Limb (tissue), 2 donors: ENCODE results near the gene ABCA13.
A peak's percentile ranks its signal among the peaks of the same experiment; 100 is the strongest.
"Not testable (repeated sequence)": the region's sequence is repeated elsewhere in the genome, so short reads cannot be mapped to it uniquely, and the experiment has no call there.

Experiments used
- DNase-seq, 2 donors: peaks; one replicate each; pipeline ENCODE4 v3.0.0-alpha.2; 2016; ENCODE audit errors: extremely low spot score in 2 of 2

ABCA13 gene

DNA sequence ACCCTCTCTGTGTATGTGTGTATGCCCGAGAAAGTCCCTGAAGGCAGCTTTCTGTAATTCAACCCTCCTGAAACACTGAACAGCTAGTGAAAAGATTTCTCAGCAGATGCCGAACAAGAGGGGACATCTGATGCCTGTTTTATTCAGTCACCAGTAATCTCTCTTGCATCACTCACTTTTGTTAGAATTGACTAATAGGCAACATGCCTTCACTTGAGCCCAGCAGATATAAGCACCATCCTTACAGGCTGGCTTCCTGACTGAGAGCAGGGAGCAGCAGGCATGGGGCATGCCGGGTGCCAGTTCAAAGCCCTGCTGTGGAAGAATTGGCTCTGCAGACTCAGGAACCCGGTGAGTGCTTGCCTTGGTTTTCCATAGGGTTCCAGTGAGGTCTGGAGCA lies at the start of gene ABCA13:
TSS of gene ABCA13 (plus strand) at position 257 of the 400 bp plus-strand sequence. CDS start at position 283, 26 bp downstream.
- no peak for DNase-seq

- DNase-seq: no peak
Measured at GRCh38 chr7:48126037-48126436, 45.2 kb upstream of the ABCA13 start.

GRCh38 chr7:48130658-48131108 lies 40.6 kb upstream of the ABCA13 start:
- DNase-seq: no peak

DNA sequence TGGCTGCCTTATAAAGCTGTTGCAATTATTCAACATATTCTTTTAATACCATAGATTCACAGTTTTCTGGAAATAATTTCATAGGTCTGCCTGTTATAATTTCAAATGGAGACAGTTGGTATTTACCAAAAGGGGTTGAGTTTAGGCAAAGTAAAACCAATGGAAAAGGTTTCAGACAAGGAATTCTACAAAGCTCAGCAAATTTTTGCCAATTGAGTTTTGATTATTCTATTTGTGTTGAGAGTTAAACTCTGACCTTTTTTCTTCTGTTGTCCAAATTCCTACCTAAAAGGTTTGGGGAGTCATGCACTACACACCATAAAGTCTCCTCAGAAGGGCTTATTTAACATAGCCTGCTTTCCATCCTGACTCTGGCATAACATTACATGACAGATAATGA lies 38.5 kb upstream of the ABCA13 start:
- DNase-seq: no peak

DNA sequence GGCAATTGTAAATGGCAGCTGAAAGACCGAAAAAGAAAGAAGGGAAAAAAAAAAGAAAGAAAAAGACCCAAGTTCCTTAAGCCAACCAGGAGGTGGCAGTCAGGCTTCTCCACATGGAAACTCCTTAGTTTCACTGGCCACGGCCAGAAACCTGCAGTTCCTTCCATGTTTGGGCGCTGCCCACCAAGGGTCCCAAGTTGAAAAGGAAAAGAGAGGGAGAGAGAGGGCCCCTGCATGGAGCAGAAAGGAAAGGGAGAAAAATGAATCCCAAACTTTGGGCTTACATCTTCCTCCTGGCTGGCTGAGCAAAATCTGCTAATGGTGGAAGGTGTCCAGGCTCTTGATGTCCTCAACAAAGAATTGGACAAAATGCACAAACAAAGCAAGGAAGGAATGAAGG lies 31.8 kb upstream of the ABCA13 start:
- no peak for DNase-seq

GRCh38 chr7:48140001-48140681 lies 31.1 kb upstream of the ABCA13 start:
- DNase-seq: no peak

GRCh38 chr7:48141521-48141920 lies 29.7 kb upstream of the ABCA13 start:
- DNase-seq: no peak

DNA sequence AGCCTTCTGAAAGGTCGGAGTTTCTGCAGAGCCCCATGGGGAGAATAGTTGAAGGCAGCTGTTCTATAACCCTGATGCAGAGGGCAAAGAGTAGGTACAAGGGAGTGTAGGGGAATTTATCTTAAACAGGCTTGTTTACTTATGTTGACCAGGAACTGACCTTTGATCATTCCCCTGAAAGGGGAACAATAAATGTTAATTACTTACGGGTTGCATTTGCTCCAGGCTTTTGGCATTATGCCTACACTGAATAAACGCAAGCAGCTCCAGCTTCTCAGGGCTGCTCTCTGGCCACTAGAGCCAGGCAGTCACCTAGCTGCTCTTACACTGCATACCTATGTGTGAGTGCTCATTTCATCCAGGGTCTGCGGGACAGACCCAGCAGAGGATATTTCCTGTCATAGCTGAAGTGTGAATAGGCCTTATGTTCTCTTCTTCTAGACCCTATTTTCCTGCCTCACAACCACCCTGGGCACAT lies 26.9 kb upstream of the ABCA13 start:
- no peak for DNase-seq

GRCh38 chr7:48147078-48147591 lies 24.1 kb upstream of the ABCA13 start:
- DNase-seq: no peak

GRCh38 chr7:48147690-48148089 lies 23.6 kb upstream of the ABCA13 start:
- DNase-seq: not testable (repeated sequence)

- DNase-seq: no peak
Measured at GRCh38 chr7:48148311-48148710, 22.9 kb upstream of the ABCA13 start.

DNA sequence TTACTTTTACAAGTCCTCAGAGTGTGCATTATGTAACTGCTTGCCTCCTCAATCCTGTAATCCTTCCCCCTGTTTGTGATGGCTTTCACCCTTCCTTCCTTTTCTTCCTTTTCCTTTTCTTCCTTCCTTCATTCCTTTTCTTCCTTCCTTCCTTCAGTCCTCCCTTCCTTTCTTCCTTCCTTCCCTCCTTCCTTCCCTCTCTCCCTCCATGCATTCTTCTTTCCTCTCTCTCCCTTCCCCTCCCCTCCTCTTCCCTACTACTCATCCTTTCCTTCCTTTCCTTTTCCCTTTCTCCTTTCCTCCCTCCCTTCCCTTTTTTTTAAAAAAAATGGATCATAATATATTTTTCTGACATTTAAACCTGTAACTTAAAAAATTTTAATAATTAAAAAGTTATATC lies 22.2 kb upstream of the ABCA13 start:
- DNase-seq: no peak

DNA sequence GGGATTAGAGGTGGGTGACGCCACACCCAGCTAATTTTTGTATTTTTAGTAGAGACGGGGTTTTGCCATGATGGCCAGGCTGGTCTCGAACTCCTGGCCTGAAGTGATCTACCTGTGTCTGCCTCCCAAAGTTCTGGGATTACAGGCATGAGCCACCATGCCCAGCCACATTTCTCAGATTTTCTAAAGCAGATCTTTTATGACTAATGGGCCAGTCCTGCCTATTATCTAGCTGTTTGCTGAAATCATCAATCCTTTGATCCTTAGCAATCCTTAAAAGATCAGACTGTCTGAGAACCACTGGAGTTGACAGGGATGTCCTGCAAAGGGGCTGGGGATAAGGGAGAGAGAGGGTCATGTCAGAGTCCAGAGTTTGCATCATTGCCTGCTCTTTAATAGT lies 21.2 kb upstream of the ABCA13 start:
- DNase-seq: no peak

DNA sequence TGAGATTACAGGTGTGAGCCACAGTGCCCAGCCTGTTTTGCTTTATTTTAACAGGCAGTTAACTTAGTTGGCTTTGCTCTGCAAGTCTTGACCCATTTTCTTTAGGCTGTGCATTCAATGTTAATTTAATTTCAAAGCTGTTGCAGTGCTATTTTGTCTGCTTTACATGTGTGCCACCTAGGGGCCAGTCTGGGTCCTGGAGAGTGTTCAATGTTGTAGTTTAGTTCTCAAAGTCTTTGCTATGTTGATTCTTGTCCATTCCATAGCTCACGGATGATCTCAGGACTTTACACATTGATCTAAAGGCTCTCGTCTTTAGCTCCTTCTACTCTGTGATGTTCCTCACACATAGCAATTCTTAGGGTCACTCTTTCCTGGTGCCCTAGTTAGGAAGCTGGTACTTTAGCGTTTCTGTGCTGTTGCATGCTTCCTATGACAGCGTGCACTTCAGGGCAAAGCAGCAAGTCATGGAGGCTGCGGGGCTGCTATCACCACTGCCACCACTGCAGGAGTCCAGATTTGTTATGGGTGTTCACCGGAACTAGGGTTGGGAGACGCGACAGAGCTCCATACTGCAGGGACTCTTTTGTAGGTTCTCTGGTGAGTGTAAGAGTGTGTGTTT lies 16.4 kb upstream of the ABCA13 start:
- DNase-seq: peak in 1 of 2 donors; percentile 42

DNA sequence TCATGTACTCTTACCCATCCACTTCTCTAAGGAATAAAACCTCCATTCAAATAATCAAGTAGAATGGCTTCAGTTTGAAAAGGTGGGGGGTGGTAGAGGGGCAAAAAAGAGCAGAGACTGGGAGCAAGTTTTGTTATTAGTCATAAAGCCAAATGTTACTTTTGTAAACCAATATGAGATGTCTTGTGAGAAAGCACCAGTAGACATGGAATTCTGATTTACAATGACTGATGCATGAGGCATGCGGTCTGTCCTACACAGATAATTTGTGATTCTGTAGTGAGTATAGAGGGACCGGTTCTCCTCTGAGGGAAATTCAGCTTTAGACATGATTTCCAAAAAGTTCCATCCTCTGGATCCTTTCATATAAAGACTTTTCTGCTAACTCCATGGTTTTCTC lies 12.9 kb upstream of the ABCA13 start:
- DNase-seq: no peak

DNA sequence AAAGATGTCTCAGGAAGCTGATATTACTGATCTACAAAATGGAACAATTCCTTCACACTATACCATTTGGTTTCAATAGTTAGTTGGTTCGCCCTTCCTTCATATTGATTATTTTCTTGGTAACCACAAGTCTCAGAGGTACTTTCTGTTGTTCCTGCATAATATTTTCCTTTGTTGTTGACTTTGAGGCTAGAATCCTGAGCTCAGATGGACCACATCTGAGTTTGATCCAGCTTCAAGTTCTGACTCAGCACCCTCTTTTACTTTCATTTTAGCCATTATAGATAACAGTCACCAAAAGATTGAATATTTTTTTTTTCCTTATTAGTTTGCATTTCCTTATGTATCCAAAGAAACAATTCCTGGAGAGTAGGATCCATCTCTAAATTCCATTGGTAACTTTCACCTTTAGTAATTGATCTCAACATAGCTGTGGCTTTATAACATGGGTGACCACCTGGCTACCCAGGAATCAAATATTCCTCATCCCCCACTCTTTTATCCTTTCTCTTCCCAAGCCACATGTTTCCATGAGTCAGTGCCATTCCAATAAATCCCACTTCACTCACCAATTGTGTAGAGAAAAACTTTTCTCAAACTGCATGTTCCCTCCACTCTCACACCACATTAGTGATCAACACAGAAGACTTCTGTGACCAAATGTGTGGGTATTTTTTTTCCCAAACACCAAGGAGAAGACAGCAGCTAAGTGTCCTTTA lies 9.7 kb upstream of the ABCA13 start:
- no peak for DNase-seq

DNA sequence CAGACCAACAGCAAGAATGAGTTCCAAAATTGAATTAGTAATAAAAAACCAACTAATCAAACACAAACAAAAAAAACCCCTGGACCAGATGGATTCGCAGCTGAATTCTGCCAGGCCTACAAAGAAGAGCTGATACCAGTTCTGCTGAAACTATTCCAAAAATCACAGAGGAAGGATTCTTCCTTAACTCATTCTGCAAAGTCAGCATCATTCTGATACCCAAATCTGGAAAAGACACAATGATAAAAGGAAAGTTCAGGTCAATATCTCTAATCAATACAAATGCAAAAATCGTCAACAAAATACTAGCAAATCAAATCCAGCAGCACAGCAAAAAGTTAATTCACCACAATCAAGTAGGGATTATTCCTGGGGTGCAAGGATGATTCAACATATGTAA lies 6.1 kb upstream of the ABCA13 start:
- DNase-seq: no peak

GRCh38 chr7:48168159-48168558 lies 3.1 kb upstream of the ABCA13 start:
- DNase-seq: no peak

DNA sequence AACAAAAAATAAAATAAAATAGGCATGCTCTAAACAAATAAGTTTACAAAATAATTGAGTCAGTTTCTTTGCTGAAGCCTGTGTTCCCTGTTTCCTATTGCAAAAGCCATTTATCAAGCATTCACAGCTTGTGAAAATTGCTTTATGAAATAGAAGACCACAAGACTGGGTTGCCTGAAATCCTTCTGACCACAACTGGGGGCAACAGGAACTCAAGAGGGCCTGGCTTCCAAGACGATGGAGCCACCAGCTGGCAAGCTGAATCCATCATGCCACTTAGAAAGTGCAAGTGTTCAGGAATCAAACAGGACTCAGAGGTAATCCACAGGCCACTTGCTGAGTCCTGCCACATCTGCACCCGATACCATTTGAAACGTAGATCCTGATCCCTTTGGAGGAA lies 752 bp upstream of the ABCA13 start:
- no peak for DNase-seq

DNA sequence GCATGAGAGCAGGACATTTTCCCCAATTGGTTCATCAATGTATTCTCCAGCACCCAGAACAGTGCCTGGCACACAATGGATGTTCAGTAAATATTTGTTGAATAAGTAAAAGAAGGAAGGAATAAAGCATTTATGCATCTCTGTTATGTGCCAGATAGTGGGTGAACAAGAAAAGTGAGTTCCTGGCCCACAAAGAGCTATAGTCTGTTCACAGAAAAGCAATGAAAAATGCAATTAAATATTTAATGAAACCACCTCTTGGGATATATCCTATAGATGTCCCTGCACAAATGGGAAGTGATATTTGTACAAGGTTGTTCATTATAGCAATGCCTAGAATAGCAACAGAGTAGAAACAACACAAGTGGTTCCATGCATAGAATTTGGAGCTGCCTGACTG lies 2.1 kb downstream of the ABCA13 start:
- no peak for DNase-seq

DNA sequence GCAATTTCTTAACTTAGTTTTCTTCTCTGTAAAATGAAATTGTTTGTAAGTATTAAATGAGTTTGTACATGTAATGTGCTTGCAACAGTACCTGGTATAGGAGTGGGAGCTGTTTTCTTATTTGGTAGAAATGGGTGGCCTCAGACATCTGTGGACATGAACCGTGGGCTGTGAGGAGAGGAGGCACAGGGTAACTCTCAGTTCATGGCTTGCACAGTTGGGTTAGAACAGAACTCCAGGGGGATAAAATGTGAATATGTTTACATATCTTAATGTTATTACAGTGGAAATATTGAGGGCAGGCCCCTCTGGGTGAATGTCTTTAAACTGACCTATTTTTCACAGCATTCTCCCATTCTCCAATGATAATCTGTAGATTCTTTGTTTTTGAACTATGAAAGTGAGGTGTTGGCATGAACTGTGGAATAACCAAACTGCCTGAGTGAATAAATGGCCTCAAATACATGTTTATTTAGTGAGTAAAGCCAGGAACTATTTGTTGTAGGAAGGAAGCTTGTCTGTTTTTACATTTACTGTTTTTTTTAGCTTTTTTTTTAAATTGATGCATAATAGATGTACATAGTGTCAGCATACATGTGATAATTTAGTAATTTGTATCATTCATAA lies 2.6 kb downstream of the ABCA13 start:
- peak in 1 of 2 donors; percentile 1 for DNase-seq

DNA sequence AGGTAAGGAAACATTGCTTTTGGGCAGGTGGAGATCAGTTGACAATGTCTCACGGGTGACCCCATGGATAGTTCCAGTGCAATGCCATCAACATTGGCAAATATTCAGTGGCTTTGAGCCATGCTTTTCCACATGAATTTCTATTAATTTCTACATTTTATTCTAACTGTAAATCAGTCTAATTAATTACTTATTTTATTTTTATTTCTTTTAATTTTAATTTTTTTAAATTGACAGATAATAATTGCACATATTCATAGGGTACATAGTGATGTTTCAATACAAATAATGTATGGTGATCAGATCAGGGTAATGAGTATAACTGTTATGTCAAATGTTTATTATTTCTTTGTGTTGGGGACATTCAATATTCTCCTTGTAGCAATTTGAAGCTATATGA lies 3.8 kb downstream of the ABCA13 start:
- DNase-seq: no peak
